Spinal cord (tissue), 10 donors: ENCODE measurements around the gene LARP4. TPM values are rescaled to one million over a fixed set of nuclear protein-coding genes. Genes with fewer than 3 reads are reported as not detected.
"Not testable (repeated sequence)": the region's sequence is repeated elsewhere in the genome, so short reads cannot be mapped to it uniquely, and the experiment has no call there.

Source experiments
- DNase-seq, 6 donors: peaks; one replicate each; pipeline versions ENCODE4 v3.0.0 to v3.0.0-alpha.2; 2013 to 2015; ENCODE audit warnings: low spot score in 6 of 6, low read depth in 4 of 6
- H3K27ac ChIP-seq: one replicate; pipeline ENCODE4 v1.5.1; 2013; ENCODE audit warnings: low read depth, low read length, control low read depth
- H3K27me3 ChIP-seq: one replicate; pipeline ENCODE4 v1.6.1; 2013; ENCODE audit warnings: low read length; ENCODE audit not compliant: control insufficient read depth, insufficient read depth
- H3K36me3 ChIP-seq: one replicate; pipeline ENCODE4 v1.6.1; 2013; ENCODE audit warnings: low read length; ENCODE audit not compliant: control insufficient read depth, insufficient read depth
- H3K4me1 ChIP-seq: one replicate; pipeline ENCODE4 v1.6.1; 2013; ENCODE audit warnings: low read length; ENCODE audit not compliant: control insufficient read depth, insufficient read depth
- H3K4me3 ChIP-seq: one replicate; pipeline ENCODE4 v1.5.1; 2013; ENCODE audit warnings: low read depth, low read length, control low read depth
- H3K9me3 ChIP-seq: one replicate; pipeline ENCODE4 v1.6.1; 2013; ENCODE audit warnings: low read length; ENCODE audit not compliant: control insufficient read depth, insufficient read depth
- WGBS: methylation state at CpG from one replicate; pipeline ENCODE4 v1.1.5; 2013; ENCODE audit warnings: missing lambda C conversion rate; ENCODE audit not compliant: insufficient coverage; 5-methylcytosine and 5-hydroxymethylcytosine counted together
- polyA plus RNA-seq, 2 donors: library from polyadenylated mRNA; unstranded; fragments of 120-200 nt; gene quantifications; one replicate each; pipeline ENCODE4 v1.2.1, GENCODE V29; 2013; ENCODE audit not compliant: insufficient read length in 2 of 2
- total RNA-seq, 2 donors: library from RNA; depleted of rRNA in 1 of 2; stranded (reverse); fragments of 120-200 nt in 1 of 2; fragments of >200 nt in 1 of 2; gene quantifications; one replicate each; pipeline versions ENCODE4 v1.2.3 to v1.2.4, GENCODE V29; 2013 to 2014
- donor health status: healthy.

The LARP4 gene
- total and polyA plus RNA-seq, 4 donors, result 19.8 to 87.6 (median 28.8) TPM

DNA sequence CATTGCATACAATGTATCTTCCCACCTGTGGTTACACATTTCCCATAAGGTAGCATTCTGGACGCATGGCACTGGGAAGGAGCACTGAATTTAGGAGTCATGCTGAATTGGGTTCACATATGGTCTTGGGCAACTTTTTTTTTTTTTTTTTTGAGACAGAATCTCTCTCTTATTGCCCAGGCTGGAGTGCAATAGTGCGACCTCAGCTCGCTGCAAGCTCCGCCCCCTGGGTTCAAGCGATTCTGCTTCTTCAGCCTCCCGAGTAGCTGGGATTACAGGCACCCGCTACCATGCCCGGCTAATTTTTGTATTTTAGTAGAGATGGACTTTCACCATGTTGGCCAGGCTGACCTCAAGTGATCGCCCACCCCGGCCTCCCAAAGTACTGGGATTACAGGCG, 117.4 kb downstream of the LARP4 start:
- Histone ChIP-seq H3K36me3 (peaks cover 3% of the 10 kb centered on the region), H3K4me3 (no peak overlapping the region), H3K9me3 (peaks cover 2% of the 10 kb centered on the region), H3K4me1 (peaks cover 3% of the 10 kb centered on the region), H3K27ac (peak overlapping the region; percentile 40), H3K27me3 (no peaks in the 10 kb centered on the region)
- no peak for DNase-seq
- WGBS, result 96% methylated on average over 7 of the region's 11 CpGs

DNA sequence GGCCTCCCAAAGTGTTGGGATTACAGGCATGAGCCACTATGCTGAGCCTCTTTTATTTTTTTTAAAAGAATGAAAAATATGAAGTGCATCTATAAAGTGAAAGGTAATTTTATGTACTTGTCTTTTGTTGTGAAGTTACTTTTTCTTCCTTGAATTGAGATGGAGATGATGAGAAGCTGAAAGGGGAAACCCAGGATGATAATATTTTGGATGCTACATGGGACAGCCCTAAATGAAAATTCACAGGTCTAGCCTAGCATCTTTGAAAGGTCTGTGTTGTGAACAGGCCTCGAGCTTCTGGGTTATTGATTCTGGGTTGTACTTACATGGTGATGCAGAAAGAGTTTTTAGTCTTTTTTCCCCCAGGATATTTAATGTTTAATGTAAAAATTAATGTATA, 118.7 kb downstream of the LARP4 start:
- Histone ChIP-seq H3K9me3 (peaks cover 3% of the 10 kb centered on the region), H3K4me3 (no peak overlapping the region), H3K36me3 (peaks cover 3% of the 10 kb centered on the region), H3K27me3 (no peaks in the 10 kb centered on the region), H3K4me1 (peaks cover 3% of the 10 kb centered on the region), H3K27ac (no peak overlapping the region)
- no peak for DNase-seq
- WGBS, result 100% methylated on average over 1 of the region's 1 CpG

DNA sequence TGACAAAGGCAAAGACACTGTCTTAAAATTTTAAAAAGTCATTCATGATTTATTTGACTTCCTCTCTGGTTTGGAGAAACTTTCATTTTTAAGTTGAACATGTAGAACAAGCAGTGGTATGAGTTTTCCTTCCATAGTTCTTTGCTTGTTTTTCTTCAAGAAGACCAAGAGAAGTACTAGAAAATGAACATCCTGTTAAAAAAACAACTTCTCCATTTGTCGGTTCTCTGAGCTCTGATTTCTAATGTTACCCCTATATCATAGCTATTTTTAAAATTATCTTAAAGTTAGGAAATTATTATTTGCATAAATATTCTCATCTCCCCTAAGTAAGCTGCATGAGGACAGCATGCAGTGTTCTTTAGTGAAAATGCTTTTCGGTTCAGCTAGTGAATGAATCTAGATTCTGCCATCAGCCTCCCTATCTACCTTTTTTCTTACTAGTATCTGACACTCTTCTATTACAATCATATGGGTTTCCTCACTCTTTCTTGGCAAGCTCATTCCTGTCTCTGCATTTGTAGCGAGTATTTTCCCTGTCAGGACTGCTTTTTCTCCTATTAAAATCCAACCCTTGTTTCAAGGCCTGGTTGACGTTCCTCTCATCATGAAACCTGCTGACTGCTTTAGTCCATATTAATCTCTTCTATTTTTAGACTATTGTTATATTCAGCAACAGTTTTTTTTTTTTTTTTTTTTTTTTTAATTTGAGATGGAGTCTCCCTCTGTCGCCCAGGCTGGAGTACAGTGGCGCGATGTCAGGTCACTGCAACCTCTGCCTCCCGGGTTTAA, 119.9 kb downstream of the LARP4 start:
- H3K9me3 ChIP-seq, result peaks cover 3% of the 10 kb centered on the region
- peak in 2 of 6 donors; percentile 16 to 41 for DNase-seq
- WGBS, result 70% methylated on average over 2 of the region's 8 CpGs
- no peaks in the 10 kb centered on the region for H3K27me3 ChIP-seq
- H3K4me1 ChIP-seq, result peaks cover 3% of the 10 kb centered on the region
- H3K4me3 ChIP-seq, result no peak overlapping the region
- H3K27ac ChIP-seq, result peak overlapping the region; percentile 61
- H3K36me3 ChIP-seq, result peaks cover 3% of the 10 kb centered on the region

DNA sequence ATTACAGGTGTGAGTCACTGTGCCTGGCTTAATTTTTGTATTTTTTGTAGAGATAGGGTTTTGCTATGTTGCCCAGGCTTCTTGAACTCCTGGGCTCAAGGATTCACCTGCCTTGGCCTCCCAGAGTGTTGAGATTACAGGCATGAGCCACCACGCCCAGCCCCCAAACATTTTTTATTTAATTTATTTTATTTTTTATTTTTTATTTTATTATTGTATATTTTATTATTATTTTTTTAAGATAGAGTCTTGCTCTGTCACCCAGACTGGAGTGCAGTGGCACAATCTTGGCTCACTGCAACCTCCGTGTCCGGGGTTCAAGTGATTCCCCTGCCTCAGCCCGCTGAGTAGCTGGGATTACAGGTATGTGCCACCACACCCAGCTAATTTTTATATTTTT, 121.1 kb downstream of the LARP4 start:
- H3K27ac ChIP-seq, H3K4me3 ChIP-seq: not testable (repeated sequence)
- WGBS, result no CpG with 5 or more reads among the region's 4 CpGs

DNA sequence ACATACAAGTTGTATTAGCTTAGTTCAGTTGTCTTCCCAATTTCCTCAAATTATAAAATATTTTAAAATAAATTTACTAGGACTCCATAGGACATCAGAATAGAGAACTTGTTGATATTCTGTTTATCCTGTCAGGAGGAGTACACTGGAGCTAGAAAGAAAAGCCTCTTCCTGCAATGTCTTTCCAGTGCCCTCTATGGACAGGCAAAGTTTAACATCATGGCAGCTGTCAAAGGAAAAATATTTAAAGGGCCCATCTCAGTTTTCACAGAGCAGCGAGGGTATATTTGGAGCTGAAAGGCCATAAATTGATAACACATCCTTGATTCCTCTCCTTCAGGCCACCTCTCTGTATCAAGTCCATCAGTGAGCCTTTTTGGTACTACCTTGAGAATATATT, 123.1 kb downstream of the LARP4 start:
- peaks cover 10% of the 10 kb centered on the region for H3K4me1 ChIP-seq
- no CpG with 5 or more reads among the region's 1 CpG for WGBS
- H3K27ac ChIP-seq, result no peak overlapping the region

More for the DNA sequence above, 121.1 kb downstream of the LARP4 start:
- not testable (repeated sequence) for H3K9me3 ChIP-seq, H3K36me3 ChIP-seq, DNase-seq, H3K27me3 ChIP-seq
- peaks cover 12% of the 10 kb centered on the region for H3K4me1 ChIP-seq

DNA sequence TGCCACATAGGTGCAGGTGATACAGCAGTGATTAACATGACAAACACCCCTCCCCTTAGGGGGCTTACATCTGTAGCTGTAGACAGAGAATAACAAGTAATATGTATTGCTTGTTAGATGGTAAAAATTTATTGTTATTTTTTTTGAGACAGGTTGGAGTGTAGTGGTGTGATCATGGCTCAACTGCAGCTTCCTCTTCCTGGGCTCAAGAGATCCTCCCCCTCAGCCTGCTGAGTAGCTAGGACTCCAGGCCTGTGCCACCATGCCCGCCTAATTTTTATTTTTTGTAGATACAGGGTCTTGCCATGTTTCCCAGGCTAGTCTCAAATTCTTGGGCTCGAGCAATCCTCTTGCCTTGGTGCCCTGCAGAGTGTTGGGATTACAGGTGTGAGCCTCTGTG, 123.9 kb downstream of the LARP4 start:
- 100% methylated on average over 2 of the region's 2 CpGs for WGBS
- H3K4me3 ChIP-seq, result no peak overlapping the region
- H3K27me3 ChIP-seq, result no peaks in the 10 kb centered on the region
- no peak overlapping the region for H3K27ac ChIP-seq
- no peak for DNase-seq
- peaks cover 3% of the 10 kb centered on the region for H3K9me3 ChIP-seq
- H3K4me1 ChIP-seq, result peaks cover 10% of the 10 kb centered on the region
- H3K36me3 ChIP-seq, result no peaks in the 10 kb centered on the region

More for the DNA sequence above, 123.1 kb downstream of the LARP4 start:
- no peak for DNase-seq
- Histone ChIP-seq H3K9me3 (peaks cover 3% of the 10 kb centered on the region), H3K27me3 (no peaks in the 10 kb centered on the region), H3K36me3 (no peaks in the 10 kb centered on the region), H3K4me3 (no peak overlapping the region)

DNA sequence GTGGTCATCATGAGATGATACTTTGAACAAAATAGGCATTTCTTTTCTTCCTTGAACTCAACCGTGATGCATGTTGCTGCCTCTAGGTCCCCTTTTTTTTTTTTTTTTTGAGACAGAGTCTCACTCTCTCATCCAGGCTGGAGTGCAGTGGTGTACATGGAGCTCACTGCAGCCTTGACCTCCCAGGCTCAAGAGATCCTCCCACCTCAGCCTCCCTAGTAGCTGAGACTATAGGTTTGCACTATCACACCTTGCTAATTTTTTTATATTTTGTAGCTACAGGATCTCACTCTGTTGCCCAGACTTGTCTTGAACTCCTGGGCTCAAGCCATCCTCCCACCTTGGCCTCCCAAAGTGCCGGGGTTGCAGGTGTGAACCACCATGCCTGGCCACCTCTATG, 124.7 kb downstream of the LARP4 start:
- Histone ChIP-seq H3K4me3 (no peak overlapping the region), H3K36me3 (no peaks in the 10 kb centered on the region), H3K4me1 (peaks cover 10% of the 10 kb centered on the region), H3K9me3 (peaks cover 3% of the 10 kb centered on the region), H3K27ac (no peak overlapping the region), H3K27me3 (no peaks in the 10 kb centered on the region)
- 100% methylated on average over 1 of the region's 2 CpGs for WGBS
- no peak for DNase-seq

DNA sequence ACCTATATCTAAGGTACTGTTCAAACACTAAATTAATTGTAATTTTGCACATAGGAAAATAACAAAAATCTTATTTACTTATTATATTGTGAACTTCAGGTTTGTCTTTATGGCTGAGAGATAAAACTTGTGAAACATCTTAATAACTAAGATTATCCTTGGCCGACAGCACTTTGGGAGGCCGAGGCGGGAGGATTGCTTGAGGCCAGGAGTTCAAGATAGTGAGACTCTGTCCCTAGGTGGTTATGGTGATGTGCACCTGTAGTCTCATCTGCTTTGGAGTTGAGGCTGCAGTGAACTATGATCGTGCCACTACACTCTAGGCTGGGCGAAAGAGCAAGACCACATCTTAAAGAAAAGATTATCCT, 126.7 kb downstream of the LARP4 start:
- Histone ChIP-seq H3K27me3 (no peaks in the 10 kb centered on the region), H3K36me3 (no peaks in the 10 kb centered on the region), H3K27ac (no peak overlapping the region), H3K4me1 (peaks cover 10% of the 10 kb centered on the region), H3K4me3 (no peak overlapping the region), H3K9me3 (peaks cover 2% of the 10 kb centered on the region)
- WGBS, result no CpG with 5 or more reads among the region's 5 CpGs
- DNase-seq, result no peak

DNA sequence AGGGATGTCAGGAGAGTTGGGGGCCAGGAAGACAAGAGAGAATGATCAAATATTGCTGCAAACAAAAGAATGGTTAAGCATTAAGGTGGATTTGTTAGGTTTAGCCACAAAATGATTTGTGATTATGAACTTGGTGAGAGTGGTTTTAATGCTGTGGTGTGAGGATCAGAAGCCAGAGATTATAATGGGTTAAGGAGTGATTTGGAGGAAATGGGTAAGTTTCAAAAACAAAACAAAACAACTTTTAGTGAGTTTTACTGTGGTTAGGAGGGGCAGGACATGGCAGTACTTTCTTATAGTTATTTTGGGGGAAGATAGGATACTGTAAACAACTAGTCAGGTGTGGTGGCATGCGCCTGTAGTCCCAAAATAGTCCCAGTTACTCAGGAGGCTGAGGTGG, 128.1 kb downstream of the LARP4 start:
- WGBS, result 100% methylated on average over 1 of the region's 1 CpG
- DNase-seq, result no peak
- no peak overlapping the region for H3K27ac ChIP-seq
- H3K9me3 ChIP-seq, result no peaks in the 10 kb centered on the region
- peaks cover 10% of the 10 kb centered on the region for H3K4me1 ChIP-seq
- H3K36me3 ChIP-seq, result no peaks in the 10 kb centered on the region
- no peaks in the 10 kb centered on the region for H3K27me3 ChIP-seq
- H3K4me3 ChIP-seq, result no peak overlapping the region

DNA sequence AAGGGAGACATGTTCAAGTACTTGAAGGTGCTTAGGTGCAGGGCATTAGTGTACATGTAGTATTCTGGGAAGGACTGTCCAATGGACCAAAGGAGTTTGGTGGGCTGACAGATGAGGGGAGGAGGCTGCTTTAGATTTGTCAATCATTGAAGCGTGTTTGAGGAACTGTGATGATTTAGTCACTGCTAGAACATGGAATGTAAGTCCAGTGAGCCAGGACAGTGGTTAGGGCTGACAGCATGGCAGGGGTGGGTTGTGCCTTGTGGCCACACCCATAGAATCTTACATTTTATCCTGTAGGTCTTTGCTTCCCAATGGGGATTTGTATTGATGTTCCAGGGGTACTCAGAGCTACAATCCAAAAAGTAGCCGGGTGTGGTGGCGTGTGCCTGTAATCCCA, 128.7 kb downstream of the LARP4 start:
- Histone ChIP-seq H3K27ac (no peak overlapping the region), H3K9me3 (no peaks in the 10 kb centered on the region), H3K27me3 (no peaks in the 10 kb centered on the region), H3K4me3 (no peak overlapping the region), H3K4me1 (peaks cover 10% of the 10 kb centered on the region), H3K36me3 (no peaks in the 10 kb centered on the region)
- 94% methylated on average over 3 of the region's 3 CpGs for WGBS
- no peak for DNase-seq
